ENCODE results near the gene CCDC187.
"Not testable (repeated sequence)": the region's sequence is repeated elsewhere in the genome, so short reads cannot be mapped to it uniquely, and the experiment has no call there.

The CCDC187 gene

DNA sequence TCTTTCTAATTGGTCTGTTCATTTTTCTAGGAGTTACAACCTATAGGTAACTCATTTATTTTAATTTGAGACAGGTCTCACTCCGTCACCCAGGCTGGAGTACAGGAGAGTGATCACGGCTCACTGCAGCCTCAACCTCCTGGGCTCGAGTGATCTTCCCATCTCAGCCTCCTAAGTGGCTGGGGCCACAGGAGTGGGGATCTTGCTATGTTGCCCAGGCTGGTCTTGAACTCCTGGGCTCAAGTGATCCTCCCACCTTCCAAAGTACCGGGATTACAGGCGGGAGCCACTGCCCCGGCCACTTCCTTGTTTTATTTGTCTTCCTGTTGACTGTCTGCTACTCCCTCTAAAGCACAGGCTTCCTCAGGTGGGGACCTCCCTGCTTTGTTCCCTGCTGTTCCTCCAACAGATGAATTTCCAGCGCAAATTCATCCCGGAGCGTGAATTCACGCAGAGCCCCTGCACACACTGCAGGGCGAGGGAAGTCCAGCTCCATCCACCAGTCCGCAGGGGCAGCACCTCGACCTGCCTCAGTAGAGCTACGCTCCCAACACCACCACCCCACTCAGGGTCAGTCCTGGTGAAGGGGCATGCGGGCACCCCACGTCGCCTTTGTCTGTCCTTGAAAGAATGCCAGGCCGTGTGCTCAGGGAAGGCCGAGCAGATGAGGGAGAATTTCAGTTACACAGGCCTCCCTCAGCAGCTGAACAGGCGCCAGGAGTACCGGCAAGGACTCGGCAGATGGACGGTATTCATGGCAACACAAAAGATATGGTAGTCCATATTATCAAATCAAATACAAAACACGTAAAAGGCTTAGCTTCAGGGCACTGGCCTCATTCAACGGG, 64.5 kb downstream of the CCDC187 start:
- DNase-seq (ENCODE audit: low spot score): no peak

DNA sequence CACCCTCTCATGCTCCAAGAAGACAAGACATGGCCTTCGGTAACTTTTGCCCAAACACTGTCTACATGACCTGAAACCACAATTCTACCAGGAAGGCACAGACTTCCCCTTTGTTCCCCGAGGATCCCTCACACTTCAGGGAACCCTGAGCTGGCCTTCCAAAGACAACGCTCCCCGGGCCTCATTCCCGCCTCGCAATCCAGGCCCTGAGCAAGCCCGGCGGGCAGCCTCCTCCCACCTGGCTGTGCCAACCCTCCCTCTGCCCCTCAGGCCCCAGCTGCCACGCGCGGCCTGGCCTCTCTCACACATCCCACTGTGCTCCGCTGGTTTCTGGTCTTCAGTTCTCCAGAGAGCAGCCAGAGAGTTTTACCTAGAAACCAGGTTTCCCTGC, 65.6 kb downstream of the CCDC187 start:
- no peak for DNase-seq (ENCODE audit: low spot score)

DNA sequence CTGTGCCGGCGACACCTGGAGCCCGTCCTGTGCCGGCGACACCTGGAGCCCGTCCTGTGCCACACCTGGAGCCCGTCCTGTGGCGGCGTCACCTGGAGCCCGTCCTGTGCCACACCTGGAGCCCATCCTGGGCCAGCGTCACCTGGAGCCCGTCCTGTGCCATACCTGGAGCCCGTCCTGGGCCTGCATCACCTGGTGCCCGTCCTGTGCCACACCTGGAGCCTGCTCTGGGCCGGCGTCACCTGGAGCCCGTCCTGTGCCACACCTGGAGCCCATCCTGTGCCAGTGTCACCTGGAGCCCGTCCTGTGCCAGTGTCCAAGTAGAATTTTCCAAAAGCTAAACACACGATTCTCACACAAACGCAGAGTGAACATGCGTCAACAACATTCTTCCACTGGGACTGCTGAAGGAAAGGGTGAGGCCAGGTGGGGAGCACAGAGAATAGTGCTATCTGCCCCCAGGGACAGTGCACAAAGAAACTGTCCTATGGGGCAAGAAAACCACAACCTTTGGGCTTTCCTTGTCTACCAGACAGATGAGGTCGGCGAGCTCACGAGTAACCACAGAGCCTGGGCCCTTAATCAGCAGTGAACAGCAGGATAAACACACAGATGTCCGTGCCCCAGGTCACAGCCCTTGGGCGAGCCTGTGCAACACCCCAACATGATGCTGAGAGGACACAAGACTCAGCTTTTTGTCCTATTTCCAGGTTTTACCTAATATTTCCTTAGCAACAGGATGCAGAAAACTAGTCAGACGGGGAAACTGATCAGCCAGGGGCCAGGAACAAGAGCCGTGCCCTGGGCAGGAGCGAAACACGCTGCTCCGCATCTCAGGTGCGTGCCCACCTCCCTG, 66.2 kb downstream of the CCDC187 start:
- DNase-seq (ENCODE audit: low spot score): no peak

DNA sequence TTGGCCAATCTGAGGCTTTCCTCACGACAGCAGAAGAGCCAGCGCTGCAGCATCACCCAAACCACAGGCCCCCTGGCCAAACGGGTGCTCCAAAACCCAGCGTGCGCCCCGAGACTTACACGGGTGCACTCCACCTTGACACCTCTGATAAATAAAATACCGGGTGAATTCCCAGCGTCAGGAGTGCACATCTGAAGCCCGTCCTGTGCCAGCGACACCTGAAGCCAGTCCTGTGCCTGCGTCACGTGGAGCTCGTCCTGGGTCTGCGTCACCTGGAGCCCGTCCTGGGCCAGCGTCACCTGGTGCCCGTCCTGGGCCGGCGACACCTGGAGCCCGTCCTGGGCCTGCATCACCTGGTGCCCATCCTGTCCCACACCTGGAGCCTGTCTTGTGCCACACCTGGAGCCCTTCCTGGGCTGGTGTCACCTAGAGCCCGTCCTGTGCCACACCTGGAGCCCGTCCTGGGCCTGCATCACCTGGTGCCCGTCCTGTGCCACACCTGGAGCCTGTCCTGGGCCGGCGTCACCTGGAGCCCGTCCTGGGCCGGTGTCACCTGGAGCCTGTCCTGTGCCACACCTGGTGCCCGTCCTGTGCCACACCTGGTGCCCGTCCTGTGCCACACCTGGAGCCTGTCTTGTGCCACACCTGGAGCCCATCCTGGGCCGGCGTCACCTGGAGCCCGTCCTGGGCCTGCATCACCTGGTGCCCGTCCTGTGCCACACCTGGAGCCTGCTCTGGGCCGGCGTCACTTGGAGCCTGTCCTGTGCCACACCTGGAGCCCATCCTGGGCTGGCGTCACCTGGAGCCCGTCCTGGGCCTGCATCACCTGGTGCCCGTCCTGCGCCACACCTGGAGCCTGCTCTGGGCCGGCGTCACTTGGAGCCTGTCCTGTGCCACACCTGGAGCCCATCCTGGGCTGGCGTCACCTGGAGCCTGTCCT, 67.2 kb downstream of the CCDC187 start:
- not testable (repeated sequence) for DNase-seq (ENCODE audit: low spot score)

DNA sequence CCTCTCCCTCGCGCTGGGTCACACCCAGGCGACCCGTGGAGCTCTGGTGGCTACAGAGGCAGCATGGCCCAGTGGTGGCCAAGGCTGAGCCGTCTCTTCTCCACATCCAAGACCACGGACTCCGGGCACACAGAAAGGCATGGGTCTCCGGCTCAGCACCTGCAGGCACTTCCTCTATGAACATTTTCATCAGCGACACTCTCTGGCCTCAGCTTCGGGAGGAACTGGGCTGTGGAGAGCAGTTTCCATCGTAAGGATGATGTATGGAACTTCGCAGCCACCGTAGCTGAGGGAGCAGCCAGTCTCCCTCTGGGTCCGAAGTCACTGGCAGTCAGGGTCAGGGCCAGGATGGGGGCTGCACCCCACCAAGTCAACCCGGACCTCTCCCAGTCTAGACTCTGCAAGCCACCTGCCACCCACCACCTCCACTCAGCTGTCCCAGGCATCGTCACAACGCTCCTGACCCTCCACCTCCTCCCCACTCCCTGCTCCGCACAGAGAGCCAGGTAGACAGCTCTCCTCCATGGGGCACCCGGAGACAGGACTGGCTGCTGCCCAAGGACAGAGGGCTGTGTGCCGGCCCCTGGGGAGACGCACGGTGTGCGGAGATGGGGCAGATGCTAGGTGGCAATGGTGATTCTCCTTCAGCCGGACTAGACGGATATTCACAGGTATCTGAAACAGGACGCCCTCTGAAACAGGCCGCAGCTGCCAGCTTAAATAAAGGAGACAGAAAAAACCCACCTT, 68.0 kb downstream of the CCDC187 start:
- DNase-seq (ENCODE audit: low spot score): no peak

DNA sequence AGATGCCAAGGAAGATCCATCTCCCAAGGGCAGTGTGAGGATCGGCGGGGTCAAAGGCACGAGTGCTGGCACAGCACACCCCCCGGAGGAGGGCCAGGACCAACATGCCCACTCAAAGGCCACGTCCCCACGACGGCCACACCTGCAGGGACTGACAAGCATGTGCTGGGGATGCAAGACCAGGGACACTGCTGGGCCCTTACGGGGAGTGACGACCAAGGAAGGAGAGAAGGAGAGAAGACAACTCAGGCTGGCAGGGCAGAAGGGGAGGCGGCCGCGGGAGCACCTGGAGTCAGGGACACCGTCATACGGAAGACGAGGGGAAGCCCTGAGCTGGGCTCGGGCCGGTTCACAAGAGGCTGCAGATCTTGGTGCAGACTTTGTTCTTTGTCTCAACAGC, 68.7 kb downstream of the CCDC187 start:
- no peak for DNase-seq (ENCODE audit: low spot score)

DNA sequence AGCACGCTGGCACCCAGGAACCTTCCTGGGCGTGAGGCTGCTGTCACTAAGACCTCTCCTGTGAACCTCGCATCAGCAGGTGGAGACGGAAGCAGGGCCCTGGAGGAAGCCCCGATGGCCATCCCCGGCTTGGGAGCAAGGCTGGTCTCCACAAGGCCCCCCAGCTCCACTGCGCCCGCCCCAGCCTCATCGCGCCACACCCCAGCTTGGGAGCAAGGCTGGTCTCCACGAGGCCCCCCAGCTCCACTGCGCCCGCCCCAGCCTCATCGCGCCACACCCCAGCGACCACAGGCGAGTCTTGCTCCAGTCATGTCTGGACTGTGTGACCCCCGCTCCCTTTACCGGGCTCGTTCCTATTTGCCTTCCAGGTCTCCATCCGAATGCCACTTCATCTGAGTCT, 69.3 kb downstream of the CCDC187 start:
- DNase-seq (ENCODE audit: low spot score): no peak

DNA sequence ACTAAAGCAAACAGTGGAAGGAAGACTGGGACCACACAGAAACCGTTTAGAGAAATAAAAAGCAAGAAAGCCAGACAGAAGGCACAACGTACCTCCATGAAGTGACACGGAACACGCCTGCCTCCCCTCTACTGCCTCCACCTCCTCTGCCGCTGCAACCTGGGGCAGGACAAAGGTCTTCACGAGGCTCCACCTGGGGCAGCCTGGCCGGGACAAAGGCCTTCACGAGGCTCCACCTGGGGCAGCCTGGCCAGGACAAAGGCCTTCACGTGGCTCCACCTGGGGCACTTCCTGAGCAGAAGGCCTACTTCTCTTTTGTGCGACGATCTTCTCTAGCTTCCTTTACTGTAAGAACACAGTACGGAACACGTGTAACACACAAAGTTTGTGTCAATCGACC, 70.0 kb downstream of the CCDC187 start:
- no peak for DNase-seq (ENCODE audit: low spot score)

DNA sequence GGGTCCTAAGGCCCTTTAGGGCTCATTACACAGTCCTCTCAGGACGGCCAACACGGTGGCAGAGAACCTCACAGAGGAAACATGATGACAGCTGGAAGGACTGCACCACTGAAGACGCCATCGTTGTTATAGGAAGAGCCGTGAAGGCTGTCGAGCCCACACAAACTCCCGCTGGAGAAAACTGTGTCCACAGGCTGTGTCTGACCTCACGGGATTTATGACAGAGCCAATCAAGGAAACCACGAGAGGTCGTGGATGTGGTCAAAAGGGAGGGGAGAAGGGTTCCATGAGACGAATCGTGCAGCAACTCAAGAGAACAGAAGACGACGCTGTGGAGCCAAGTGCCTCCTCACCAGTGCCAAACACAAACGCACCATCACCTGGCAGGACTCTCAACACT, 70.5 kb downstream of the CCDC187 start:
- no peak for DNase-seq (ENCODE audit: low spot score)

DNA sequence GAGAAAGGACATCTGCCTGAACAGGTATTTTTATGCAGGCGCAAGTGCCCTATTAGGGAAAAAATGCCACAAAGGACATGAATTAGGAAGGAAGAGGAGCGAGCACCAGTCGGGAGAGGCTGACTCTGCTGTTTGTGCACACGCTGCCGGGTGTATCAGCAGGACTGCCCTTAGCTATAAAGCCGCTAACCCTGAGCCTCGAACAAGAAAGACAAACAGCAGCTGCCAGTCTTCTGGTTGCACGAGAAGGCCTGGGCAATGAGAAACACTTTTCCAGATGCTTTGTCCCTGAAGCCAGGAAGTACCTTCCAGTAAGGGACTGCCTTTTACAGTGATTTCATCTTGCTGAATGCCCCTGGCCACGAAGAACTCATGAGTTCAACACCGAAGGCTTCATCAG, 70.9 kb downstream of the CCDC187 start:
- DNase-seq (ENCODE audit: low spot score): no peak

DNA sequence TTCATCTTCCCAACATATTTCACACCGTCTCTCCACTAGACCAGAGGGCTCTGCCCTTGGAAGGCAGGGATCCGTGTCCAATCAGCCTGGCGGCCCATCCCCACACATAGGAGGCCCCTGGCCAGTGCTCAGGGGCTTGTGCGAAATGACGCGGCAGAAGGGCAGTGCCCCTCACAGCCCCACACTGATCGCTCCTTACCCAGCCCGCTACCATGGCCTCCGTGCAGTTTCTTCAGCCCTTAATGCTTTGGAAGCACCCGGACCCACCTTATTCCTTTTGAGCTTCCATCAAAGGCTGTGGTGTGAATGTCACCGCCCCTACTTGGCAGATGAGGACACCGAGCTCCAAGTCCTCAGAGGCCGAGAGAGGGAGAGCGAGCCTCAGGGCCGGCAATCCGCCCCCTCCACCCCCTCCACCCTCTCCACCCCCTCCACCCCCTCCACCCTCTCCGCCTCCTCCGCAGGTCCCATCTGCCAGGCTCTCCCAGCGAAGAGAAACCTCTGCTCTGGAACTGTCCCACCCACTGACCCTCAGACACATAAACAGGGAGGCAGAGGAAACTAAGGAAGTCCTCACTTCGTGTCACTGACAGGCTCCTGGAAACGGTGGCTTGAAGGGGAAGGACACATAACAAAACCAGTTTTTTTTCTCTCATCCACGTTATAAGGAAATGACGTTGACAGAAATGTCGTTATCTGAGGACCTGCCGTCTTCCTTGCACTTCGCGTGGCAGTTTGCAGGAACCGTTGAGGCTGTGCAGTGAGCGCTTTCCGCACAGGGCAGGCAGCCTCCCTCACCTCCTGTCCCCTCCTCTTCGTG, 72.2 kb downstream of the CCDC187 start:
- no peak for DNase-seq (ENCODE audit: low spot score)

DNA sequence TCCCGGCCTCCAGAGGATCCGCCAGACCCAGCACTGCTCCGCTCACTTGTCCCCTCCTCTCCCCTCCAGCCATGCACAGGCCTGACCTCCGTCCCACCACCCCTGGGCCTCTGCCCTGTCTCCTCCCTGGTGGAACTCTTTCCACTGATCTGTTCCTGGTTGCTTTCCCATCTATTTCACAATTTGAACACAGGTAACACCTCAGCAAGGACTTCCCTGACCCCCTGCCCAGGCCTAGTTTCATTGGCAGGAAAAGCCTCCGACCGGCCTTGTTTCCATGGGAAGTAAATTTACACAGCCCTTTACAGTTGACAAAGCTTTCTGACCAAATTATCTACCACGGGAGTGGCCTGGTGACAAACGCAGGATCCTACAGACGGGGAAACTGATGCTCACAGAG, 73.1 kb downstream of the CCDC187 start:
- no peak for DNase-seq (ENCODE audit: low spot score)

DNA sequence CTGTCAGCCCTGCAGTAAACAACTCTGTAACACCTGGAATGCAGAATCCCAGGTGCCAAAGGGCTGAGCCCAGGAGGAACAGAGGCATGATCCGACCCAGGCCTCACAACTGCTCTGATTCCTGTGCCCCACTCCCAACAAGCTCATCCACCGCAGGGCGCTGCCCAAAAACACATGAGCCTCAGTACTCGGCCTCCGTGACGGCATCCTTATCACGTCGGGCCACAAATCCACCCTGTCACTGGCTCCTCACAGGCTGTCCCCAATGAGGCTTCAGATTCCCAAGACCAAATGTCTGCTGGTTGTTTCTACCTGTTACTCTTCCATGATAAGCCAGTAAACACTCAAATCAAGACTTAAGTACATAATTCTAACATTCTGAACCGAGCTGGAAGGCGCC, 73.5 kb downstream of the CCDC187 start:
- DNase-seq (ENCODE audit: low spot score): no peak

DNA sequence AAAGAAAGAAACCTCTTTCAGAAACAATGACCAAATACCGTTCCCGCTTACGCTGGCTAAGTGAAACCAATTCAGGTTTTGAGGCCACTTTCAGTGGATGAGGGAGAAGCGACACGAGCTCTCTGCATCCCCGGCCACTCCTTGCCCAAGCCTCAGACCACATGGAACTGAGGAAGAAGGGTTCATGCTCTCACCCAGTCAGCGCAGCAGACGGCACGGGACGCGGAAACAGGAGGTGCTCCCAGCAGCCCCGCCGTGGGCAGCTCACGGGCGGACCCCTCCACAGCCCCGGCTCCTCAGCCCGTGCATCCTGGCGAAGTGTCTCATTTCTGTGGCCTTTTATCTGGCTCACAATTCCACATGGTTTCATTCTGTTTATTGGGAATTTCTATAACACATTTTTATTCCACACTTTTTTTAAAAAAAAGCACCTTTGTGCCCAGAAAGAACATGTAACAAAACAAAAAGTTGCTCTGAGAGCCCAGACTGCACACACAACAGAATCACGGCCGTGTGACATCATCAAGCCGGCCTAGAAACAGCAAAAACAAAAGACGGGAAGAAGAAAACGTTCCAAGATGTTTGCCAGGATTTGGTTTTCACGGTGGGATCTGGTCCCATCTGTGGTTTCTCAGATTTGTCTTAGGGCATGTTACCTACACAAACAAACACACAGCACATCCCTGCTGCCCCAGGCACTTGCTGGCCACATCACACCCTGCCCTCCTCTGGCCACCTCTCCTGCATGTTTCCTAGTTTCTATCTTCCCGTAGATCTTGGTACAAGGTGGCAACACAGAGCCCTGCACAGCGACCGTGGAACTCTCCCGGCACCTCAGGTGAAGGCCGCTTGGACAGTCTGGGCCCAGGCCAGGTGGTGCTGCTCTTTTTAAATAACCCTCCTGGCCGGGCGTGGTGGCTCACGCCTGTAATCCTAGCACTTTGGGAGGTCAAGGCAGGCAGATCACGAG, 74.5 kb downstream of the CCDC187 start:
- DNase-seq (ENCODE audit: low spot score): no peak

DNA sequence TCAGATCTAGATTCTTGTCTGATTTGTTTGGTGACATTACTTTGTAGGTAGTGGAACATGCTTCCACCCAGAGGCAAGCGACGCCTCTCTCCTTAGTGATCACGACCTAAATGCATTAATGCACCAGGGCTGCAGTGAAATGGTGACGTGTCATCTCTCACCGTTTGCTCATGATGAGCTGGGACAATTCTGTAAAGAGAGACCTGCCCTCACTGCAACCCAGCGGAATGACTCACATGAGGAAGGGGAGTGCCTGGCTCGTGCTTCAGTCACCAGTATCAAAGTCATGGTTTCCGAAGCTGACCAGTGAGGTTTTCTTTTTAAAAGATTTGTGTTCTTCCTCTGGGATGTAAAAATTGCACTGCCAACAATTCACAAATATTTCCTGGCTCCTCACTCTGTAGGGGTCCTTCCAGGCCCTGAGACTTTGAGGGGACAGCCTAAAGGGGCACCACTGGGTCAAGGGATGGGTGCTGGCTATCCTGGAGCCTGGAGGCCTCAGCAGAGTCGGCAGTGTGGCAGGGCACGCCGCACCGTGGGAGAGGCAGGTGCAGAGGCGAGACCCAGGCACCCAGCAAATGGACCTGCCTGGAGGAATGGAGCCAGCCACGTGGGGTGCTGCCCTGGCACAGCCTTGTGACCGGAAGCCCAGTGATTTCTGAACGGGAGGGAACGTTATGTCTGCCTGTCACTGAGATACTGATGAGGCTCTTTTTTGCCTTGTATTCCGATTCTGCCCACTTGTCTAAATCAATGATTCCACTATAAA, 75.6 kb downstream of the CCDC187 start:
- DNase-seq (ENCODE audit: low spot score): no peak

DNA sequence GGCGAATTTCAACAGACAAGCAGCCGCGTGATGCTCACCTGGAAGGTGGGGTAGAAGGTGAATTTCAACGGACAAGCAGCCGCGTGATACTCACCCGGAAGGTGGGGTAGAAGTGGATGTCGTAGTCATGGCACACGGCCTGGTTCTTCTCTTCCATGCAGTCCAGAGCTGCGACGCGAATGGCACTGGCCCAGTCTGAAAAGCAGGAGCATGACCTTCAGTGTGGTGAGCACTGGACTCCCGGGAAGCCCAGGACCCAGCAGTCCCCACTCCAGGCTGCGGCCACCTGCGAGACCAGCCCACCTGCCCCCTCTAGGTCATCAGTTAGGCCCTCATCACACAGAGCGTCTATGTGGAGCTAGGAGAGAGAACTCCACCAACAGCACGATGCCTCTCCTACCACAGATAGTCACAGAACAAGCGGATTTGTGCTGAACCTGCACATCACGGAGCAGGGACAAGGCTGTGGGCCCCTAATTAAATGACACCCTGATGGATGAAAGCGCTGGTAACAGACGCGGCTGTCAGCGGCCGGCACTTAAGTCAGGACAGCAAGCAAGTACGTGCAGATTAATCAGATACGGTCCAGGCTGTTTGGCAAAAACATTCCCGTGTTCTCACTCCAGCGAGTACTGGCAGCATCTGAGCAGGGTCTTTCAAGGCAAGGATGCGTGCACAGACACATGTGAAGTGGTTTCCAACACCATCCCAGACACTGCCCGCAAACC, 77.0 kb downstream of the CCDC187 start:
- DNase-seq (ENCODE audit: low spot score): no peak

DNA sequence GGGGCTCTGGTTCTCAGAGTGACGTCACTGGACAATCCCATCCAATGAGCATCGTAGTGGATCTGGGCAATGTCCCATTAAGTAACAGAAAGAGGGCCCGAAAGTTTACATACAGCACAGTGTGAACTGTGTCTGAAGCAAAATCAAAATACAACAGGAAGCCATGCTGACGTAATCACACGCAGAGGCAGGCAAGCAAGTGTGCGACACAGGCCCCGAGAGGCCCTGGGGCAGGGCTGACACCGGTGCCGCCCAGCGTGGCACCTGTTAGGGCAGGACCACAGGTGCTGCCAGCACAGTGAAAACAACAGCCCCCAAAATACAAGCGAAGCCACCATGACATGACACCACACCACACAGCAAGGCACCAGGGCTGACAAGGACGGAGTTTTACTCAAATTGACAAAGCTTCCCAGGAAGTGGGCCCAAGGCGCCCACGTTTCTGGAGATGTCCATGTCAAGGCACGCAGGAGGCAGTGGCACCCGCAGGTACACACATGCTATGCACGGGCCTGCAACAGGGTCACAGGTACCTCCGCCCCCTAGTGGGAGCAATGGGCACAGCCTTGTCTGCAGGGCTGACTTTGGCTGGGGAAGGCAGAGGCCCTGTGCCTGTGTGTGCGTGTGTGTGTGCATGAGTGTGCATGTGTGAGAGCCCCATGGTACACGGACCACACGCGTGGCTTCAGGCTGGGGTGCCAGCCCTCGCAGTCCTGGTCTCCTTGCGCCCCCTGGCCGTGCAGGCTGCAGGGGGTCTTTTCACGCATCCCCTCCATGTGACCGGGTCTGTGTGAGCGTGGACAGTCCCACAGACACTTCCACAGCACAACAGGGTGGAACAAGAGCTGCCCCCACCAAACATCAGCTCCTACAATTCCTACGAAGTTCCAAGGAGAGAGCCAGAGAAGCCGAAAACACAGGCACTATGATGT, 77.9 kb downstream of the CCDC187 start:
- DNase-seq (ENCODE audit: low spot score): no peak
